GM13976 (cell line): Measurements from ENCODE around the gene DOCK11.
"Not testable (repeated sequence)": the region's sequence is repeated elsewhere in the genome, so short reads cannot be mapped to it uniquely, and the experiment has no call there.

Experiments
- DNase-seq: peaks from one replicate; pipeline ENCODE4 v3.0.0; 2012; ENCODE audit warnings: low spot score
- in situ Hi-C: fragments of 300-500 bp; cut with MboI; formaldehyde crosslinking; loops from one replicate; pipeline ENCODE4 v1.12.0; 2022; ENCODE audit warnings: low sequenced_read_pairs, mixed read lengths, inconsistent platforms; ENCODE audit not compliant: unreplicated experiment
- TF ChIP-seq, protein P1 (sequence below): IDR thresholded peaks from 2 replicates; pipeline ENCODE4 v1.5.1; 2012; ENCODE audit warnings: borderline replicate concordance, mild to moderate bottlenecking; ENCODE audit not compliant: insufficient read depth; ENCODE audit errors: extremely low read depth, missing control alignments, control extremely low read depth

The DOCK11 gene

DNA sequence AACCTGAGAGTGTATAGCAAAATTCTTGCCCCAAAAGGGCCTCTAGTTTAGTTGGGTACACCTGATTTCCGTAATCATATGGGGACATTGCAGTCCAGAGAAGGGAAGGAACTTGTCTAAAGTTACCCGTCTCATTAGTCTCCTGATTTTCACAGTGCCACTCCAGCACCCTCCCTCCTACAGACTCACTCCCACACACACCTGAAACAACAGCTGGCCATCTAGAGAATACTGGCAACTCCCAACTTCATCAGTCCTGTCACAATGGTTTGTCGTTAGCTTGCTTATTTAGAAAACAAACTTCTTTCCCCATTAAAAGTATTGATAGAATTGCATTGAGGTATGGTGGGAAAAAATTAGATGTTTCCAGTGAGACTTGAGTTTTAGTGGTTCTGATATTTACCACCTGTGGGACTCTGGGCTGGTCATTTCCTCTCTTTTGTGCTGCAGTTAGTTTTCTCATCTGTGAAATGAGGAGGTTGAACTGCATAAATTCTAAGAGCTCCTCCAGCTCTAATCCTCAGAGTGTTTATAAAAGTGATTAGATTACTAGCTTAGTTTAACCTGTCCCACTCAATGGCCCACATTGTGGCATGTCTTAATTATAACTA, 233.5 kb downstream of the DOCK11 start:
- TF ChIP-seq, protein P1, sequence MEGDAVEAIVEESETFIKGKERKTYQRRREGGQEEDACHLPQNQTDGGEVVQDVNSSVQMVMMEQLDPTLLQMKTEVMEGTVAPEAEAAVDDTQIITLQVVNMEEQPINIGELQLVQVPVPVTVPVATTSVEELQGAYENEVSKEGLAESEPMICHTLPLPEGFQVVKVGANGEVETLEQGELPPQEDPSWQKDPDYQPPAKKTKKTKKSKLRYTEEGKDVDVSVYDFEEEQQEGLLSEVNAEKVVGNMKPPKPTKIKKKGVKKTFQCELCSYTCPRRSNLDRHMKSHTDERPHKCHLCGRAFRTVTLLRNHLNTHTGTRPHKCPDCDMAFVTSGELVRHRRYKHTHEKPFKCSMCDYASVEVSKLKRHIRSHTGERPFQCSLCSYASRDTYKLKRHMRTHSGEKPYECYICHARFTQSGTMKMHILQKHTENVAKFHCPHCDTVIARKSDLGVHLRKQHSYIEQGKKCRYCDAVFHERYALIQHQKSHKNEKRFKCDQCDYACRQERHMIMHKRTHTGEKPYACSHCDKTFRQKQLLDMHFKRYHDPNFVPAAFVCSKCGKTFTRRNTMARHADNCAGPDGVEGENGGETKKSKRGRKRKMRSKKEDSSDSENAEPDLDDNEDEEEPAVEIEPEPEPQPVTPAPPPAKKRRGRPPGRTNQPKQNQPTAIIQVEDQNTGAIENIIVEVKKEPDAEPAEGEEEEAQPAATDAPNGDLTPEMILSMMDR = no peak
- in situ Hi-C loops = no loop called here
- no peak for DNase-seq

DNA sequence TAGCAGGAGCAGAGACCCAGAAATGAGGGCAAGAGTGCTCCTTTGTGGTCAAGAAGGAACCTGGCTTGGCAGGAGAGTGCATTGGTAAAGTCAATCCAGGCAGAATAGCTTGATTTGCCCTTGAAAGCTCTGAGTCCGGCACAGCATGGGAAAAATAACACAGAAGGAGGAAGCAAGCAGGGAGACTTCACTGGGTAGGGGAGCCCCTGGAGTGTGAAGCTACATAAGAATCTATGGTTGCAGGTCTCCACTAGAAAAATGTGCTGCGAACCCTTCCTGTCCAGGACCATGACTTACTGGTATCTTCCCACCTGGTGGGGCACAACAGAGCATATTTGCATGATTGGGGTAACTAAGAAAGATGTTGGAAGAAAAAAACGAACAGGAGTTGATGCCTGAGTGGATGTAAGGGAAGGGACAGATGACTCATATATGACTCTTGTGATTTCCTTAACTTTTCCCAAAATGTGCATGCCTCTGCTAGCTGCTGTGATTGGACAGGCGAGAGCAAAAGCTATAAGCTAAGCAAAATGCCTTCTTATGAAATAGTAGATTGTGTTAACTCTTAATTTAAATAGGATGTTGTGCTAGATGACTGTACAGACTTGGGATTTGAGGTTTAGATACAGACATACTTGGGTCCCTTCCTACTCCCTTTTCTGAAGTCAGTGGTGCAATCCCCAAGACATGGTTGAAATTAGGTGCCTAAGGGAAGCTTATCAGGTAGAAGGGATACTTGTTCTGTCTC, 235.1 kb downstream of the DOCK11 start:
- TF ChIP-seq, protein P1 = no peak
- in situ Hi-C loops = no loop called here
- DNase-seq = no peak

DNA sequence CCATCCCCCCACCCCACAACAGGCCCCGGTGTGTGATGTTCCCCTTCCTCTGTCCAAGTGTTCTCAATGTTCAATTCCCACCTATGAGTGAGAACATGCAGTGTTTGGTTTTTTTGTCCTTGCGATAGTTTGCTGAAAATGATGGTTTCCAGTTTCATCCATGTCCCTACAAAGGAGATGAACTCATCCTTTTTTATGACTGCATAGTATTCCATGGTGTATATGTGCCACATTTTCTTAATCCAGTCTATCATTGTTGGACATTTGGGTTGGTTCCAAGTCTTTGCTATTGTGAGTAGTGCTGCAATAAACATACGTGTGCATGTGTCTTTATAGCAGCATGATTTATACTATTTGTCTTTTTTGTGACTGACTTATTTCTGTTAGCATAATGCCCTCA, 236.9 kb downstream of the DOCK11 start:
- DNase-seq, in situ Hi-C loops: not testable (repeated sequence)

DNA sequence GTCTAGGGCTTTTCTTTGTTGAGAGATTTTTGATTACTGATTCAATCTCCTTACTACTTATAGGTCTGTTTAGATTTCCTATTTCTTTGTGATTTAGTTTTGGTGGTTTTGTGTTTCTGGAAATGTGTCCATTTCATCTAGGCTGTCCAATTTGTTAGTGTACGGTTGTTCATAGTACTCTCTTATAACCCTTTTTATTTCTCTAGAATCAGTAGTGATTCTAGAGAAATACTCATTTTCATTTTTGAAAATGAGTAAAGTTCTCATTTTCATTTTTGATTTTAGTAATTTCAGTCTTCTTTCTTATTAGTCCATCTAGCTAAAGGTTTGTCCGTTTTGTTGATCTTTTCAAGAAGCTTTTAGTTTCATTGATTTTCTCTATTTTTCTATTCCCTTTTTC, 239.3 kb downstream of the DOCK11 start:
- TF ChIP-seq, protein P1 = no peak
- in situ Hi-C loops = no loop called here
- DNase-seq = no peak
